HG03521 (cell line): Measurements from ENCODE around the gene MYH14.
"Not testable (repeated sequence)": the region's sequence is repeated elsewhere in the genome, so short reads cannot be mapped to it uniquely, and the experiment has no call there.

Source experiments
- ATAC-seq: cut with Tn5 transposase; IDR thresholded peaks from one replicate; pipeline ENCODE4 v1.9.1; 2021; ENCODE audit warnings: mild to moderate bottlenecking, moderate library complexity; ENCODE audit not compliant: unreplicated experiment

Gene MYH14

GRCh38 chr19:50223439-50223716, 20.0 kb downstream of the MYH14 start:
- ATAC-seq: no peak

- ATAC-seq: no peak
Observed at GRCh38 chr19:50224986-50225747, 21.7 kb downstream of the MYH14 start.

GRCh38 chr19:50226536-50226935, 23.1 kb downstream of the MYH14 start:
- ATAC-seq: no peak

DNA sequence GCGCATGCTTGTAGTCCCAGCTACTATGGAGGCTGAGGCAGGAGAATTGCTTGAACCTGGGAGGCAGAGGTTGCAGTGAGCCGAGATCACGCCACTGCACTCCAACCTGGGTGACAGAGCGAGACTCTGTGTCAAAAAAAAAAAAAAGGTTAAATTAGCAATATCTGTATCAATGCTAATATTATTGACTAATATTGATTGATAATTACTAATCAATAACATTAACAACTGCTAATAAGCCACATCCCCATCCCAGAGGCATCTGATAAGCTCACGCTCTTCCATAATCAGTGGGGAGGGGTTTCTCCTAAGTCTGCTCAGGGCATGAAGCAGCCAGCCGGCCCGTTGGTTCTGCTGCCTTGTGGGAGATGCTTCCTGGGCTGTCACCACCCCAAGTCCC, 24.7 kb downstream of the MYH14 start:
- not testable (repeated sequence) for ATAC-seq

GRCh38 chr19:50230379-50231351, 27.2 kb downstream of the MYH14 start:
- ATAC-seq: no peak

- ATAC-seq: not testable (repeated sequence)
Observed at GRCh38 chr19:50231417-50231816, 28.0 kb downstream of the MYH14 start.

GRCh38 chr19:50231821-50232220, 28.4 kb downstream of the MYH14 start:
- no peak for ATAC-seq

DNA sequence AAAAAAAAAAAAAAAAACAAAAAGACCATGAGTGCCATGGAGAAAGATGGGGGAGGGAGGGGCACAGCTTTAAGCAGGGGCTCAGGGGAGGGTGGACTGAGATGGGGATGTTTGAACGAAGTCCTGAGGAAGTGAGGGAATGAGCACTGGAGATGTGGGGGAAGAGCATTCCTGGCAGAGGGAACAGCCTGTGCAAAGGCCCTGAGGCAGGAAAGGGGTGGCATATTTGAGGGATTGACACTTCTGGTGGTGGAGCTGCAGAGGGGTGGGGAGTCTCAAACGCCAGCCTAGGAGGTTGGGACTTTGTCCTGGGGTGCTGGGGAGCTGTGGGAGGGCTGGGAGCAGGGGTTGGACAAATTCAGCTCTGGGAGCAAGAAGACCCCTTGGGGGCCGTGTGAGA, 29.2 kb downstream of the MYH14 start:
- ATAC-seq: no peak

GRCh38 chr19:50233308-50233910, 30.0 kb downstream of the MYH14 start:
- ATAC-seq: no peak

GRCh38 chr19:50237493-50237892, 34.1 kb downstream of the MYH14 start:
- not testable (repeated sequence) for ATAC-seq

DNA sequence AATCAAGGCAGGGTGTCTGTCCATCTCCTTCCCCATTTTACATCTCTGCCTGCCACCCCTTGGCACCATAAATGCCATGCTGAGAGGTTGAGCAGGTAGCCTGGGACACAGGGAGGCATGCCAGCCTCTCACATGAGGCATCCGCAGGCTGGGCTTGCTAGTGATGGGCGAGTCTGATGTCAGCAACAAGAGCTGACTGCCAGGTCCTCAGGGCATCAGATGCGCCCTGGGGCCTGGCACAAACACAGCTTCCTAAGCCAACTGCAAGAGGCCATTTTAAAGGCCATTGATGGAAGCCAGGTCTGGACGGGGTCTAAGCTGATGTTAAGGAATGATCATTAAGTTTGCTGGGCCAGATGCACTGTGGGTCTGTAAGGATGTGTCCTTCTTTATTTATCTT, 34.6 kb downstream of the MYH14 start:
- ATAC-seq: no peak

GRCh38 chr19:50239921-50240590, 36.6 kb downstream of the MYH14 start:
- no peak for ATAC-seq

- ATAC-seq: no peak
Observed at GRCh38 chr19:50242581-50242980, 39.2 kb downstream of the MYH14 start.

- no peak for ATAC-seq
Observed at GRCh38 chr19:50244695-50245094, 41.3 kb downstream of the MYH14 start.

- no peak for ATAC-seq
Observed at GRCh38 chr19:50248413-50248812, 45.0 kb downstream of the MYH14 start.

DNA sequence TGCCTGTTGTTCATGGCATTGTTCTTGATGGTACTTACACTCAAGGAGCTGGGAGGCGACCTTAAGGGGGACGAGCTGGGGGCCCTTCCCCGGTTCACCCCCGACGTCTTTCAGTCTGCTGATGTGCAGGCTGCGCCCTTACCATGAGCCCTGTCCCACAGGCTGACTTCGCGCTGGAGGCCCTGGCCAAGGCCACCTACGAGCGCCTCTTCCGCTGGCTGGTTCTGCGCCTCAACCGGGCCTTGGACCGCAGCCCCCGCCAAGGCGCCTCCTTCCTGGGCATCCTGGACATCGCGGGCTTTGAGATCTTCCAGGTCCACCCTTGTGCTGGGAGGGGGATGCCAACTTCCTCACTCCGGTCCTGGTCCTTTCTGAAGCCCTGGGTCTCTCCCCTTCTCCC, 45.4 kb downstream of the MYH14 start:
- ATAC-seq: no peak

GRCh38 chr19:50249636-50250035, 46.2 kb downstream of the MYH14 start:
- ATAC-seq: no peak

- no peak for ATAC-seq
Observed at GRCh38 chr19:50250450-50251136, 47.2 kb downstream of the MYH14 start.

GRCh38 chr19:50252111-50252886, 48.9 kb downstream of the MYH14 start:
- ATAC-seq: no peak

GRCh38 chr19:50252887-50253268, 49.5 kb downstream of the MYH14 start:
- no peak for ATAC-seq
